CD14-positive monocyte (primary cell): Measurements from ENCODE around the gene IRAK1. TPM values are rescaled to one million over a fixed set of nuclear protein-coding genes. Genes with fewer than 3 reads are reported as not detected.

Source experiments
- DNase-seq, 3 donors: peaks; one replicate each; pipeline ENCODE4 v3.0.0-alpha.2; 2011 to 2022
- H2AFZ ChIP-seq: 2 replicates; pipeline ENCODE4 v1.6.0; 2012; ENCODE audit warnings: mild to moderate bottlenecking, low read depth, low read length, inconsistent platforms; ENCODE audit not compliant: insufficient read depth, poor library complexity, severe bottlenecking
- H3K27ac ChIP-seq, 2 donors: 1 replicate in 1 of 2; 2 replicates in 1 of 2; pipeline ENCODE4 v1.5.1; 2012 to 2013; ENCODE audit warnings: low read length in 2 of 2, control low read depth in 1 of 2, inconsistent platforms in 1 of 2, low read depth in 1 of 2, mild to moderate bottlenecking in 1 of 2
- H3K27me3 ChIP-seq, 2 donors: one replicate each; pipeline versions ENCODE4 v1.6.0 to v1.6.1; 2011 to 2013; ENCODE audit warnings: low read length in 2 of 2; ENCODE audit not compliant: control insufficient read depth in 2 of 2, insufficient read depth in 2 of 2
- H3K36me3 ChIP-seq, 2 donors: replicated peaks in 1 of 2; 1 replicate in 1 of 2; 2 replicates in 1 of 2; pipeline versions ENCODE4 v1.5.1 to v1.6.1; 2012 to 2013; ENCODE audit warnings: low read length in 2 of 2, control low read depth in 1 of 2, inconsistent platforms in 1 of 2, mild to moderate bottlenecking in 1 of 2; ENCODE audit not compliant: insufficient read depth in 2 of 2, control insufficient read depth in 1 of 2
- H3K4me1 ChIP-seq, 2 donors: 1 replicate in 1 of 2; 2 replicates in 1 of 2; pipeline versions ENCODE4 v1.5.1 to v1.6.1; 2012 to 2013; ENCODE audit warnings: low read length in 2 of 2, control low read depth in 1 of 2, inconsistent platforms in 1 of 2, mild to moderate bottlenecking in 1 of 2, moderate library complexity in 1 of 2; ENCODE audit not compliant: insufficient read depth in 2 of 2, control insufficient read depth in 1 of 2
- H3K4me2 ChIP-seq: replicated peaks from 2 replicates; pipeline ENCODE3; 2012; ENCODE audit warnings: low read length, moderate library complexity, mild to moderate bottlenecking; ENCODE audit not compliant: poor library complexity, severe bottlenecking; ENCODE audit errors: extremely low read depth
- H3K4me3 ChIP-seq, 3 experiments: fragments of 200-600 bp in 1 of 3; sonication (generic) in 1 of 3; replicated peaks in 1 of 3; 1 replicate in 2 of 3; 2 replicates in 1 of 3; pipeline ENCODE4 v1.5.1; 2011 to 2013; ENCODE audit warnings: low read length in 3 of 3, mild to moderate bottlenecking in 3 of 3, control low read depth in 2 of 3, low read depth in 2 of 3, inconsistent platforms in 1 of 3, moderate library complexity in 1 of 3
- H3K79me2 ChIP-seq: 2 replicates; pipeline ENCODE4 v1.6.0; 2012; ENCODE audit warnings: mild to moderate bottlenecking, control low read depth, inconsistent platforms, low read length, moderate library complexity; ENCODE audit not compliant: insufficient read depth
- H3K9ac ChIP-seq: 2 replicates; pipeline ENCODE4 v1.6.0; 2017; ENCODE audit warnings: low read length, mild to moderate bottlenecking; ENCODE audit not compliant: insufficient read depth, poor library complexity, severe bottlenecking
- H3K9me3 ChIP-seq, 2 donors: replicated peaks in 1 of 2; 1 replicate in 1 of 2; 2 replicates in 1 of 2; pipeline versions ENCODE4 v1.5.1 to v1.6.1; 2012 to 2013; ENCODE audit warnings: low read length in 2 of 2, control low read depth in 1 of 2; ENCODE audit not compliant: control insufficient read depth in 1 of 2, insufficient read depth in 1 of 2
- H4K20me1 ChIP-seq: 2 replicates; pipeline ENCODE4 v1.6.0; 2012; ENCODE audit warnings: mild to moderate bottlenecking, low read length, control low read depth, moderate library complexity; ENCODE audit not compliant: insufficient read depth
- H3K27ac Mint-ChIP-seq, 7 donors: one replicate each; pipeline ENCODE4 v1.8.0; 2020; ENCODE audit warnings: mild to moderate bottlenecking in 7 of 7, mixed read lengths in 7 of 7, moderate library complexity in 6 of 7, inconsistent platforms in 2 of 7
- H3K27me3 Mint-ChIP-seq, 3 donors: one replicate each; pipeline ENCODE4 v1.8.0; 2021 to 2022; ENCODE audit warnings: low read depth in 3 of 3, mild to moderate bottlenecking in 3 of 3, mixed read lengths in 3 of 3, moderate library complexity in 3 of 3, inconsistent platforms in 1 of 3
- H3K36me3 Mint-ChIP-seq, 2 donors: one replicate each; pipeline ENCODE4 v1.8.0; 2020; ENCODE audit warnings: mixed read lengths in 2 of 2, inconsistent platforms in 1 of 2, mild to moderate bottlenecking in 1 of 2
- H3K4me1 Mint-ChIP-seq: one replicate; pipeline ENCODE4 v1.8.0; 2020; ENCODE audit warnings: mild to moderate bottlenecking, mixed read lengths
- H3K4me3 Mint-ChIP-seq, 2 donors: one replicate each; pipeline ENCODE4 v1.8.0; 2020; ENCODE audit warnings: mild to moderate bottlenecking in 2 of 2, mixed read lengths in 2 of 2, moderate library complexity in 1 of 2
- H3K9me3 Mint-ChIP-seq, 7 donors: one replicate each; pipeline ENCODE4 v1.8.0; 2020 to 2022; ENCODE audit warnings: mixed read lengths in 7 of 7, mild to moderate bottlenecking in 6 of 7, moderate library complexity in 6 of 7, inconsistent platforms in 2 of 7
- WGBS: methylation state at CpG from one replicate; pipeline ENCODE4 v1.1.5; 2013; ENCODE audit warnings: missing lambda C conversion rate; ENCODE audit not compliant: insufficient coverage; 5-methylcytosine and 5-hydroxymethylcytosine counted together
- intact Hi-C, 2 donors: fragments of 100-400 bp; cut with micrococcal nuclease; formaldehyde crosslinking; loops; one replicate each; pipeline versions ENCODE4 v1.15.0 to v1.15.1; 2023
- polyA plus RNA-seq, 3 donors: library from polyadenylated mRNA; depleted of rRNA in 1 of 3; unstranded in 2 of 3; stranded (reverse) in 1 of 3; fragments of 300-500 nt in 2 of 3; fragments of >200 nt in 1 of 3; fragmentation: Illumina TruSeq in 2 of 3; gene quantifications; 1 replicate in 2 of 3; 2 replicates in 1 of 3; pipeline ENCODE4 v1.2.3, GENCODE V29; 2012 to 2021
- TF ChIP-seq, protein P1 (sequence below): fragments of 200-600 bp; IDR thresholded peaks from one replicate; pipeline ENCODE4 v1.8.0; 2022; ENCODE audit warnings: antibody characterized with exemption, mild to moderate bottlenecking

IRAK1 gene
- polyA plus RNA-seq, 3 donors: 47.8 to 109 (median 49.5) TPM

DNA sequence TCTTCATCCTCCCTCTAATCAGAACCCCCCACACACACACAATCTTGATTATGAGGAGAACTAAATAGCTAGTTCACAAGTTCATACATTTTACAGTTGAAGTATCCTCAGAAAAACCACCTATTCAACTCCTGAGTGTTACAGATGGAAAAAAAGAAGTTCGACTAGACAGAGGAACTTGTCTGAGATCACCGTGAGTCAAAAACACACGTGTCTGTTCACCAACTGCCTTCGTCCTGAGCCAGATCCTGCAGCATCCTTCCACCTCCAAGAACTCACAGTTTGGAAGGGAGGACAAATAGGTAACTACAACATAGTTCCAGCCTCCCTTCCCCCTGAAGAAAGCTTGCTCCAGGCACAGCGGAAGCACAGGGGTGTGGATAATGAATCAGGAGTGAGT is 19.0 kb upstream of the IRAK1 start:
- Histone ChIP-seq H3K36me3 (peaks cover 7 to 18% of the 10 kb centered on the region in 2 donors), H2AFZ (no peak overlapping the region), H3K27ac (peak overlapping the region in 1 of 2 donors; percentile 84), H3K79me2 (peaks cover 59% of the 10 kb centered on the region), H4K20me1 (peaks cover 45% of the 10 kb centered on the region), H3K9me3 (no peaks in the 10 kb centered on the region), H3K27me3 (peaks cover 0 to 17% of the 10 kb centered on the region in 2 donors), H3K4me1 (peaks cover 31 to 35% of the 10 kb centered on the region in 2 donors), H3K4me3 (no peak overlapping the region), H3K9ac (no peak overlapping the region), H3K4me2 (no peak overlapping the region)
- intact Hi-C loops: no loop called here
- WGBS: no CpG with 5 or more reads among the region's 5 CpGs
- Mint-ChIP-seq H3K27ac (peak overlapping the region; percentile 9 to 99 (median 89)), H3K9me3 (peaks cover 0 to 2% (median 0%) of the 10 kb centered on the region in 7 donors), H3K36me3 (peaks cover 25 to 35% of the 10 kb centered on the region in 2 donors), H3K27me3 (peaks cover 0 to 35% (median 0%) of the 10 kb centered on the region in 3 donors), H3K4me1 (peaks cover 46% of the 10 kb centered on the region), H3K4me3 (peak overlapping the region in 1 of 2 donors; percentile 24)
- DNase-seq: peak in 2 of 3 donors; percentile 43 to 51
- TF ChIP-seq, protein P1, sequence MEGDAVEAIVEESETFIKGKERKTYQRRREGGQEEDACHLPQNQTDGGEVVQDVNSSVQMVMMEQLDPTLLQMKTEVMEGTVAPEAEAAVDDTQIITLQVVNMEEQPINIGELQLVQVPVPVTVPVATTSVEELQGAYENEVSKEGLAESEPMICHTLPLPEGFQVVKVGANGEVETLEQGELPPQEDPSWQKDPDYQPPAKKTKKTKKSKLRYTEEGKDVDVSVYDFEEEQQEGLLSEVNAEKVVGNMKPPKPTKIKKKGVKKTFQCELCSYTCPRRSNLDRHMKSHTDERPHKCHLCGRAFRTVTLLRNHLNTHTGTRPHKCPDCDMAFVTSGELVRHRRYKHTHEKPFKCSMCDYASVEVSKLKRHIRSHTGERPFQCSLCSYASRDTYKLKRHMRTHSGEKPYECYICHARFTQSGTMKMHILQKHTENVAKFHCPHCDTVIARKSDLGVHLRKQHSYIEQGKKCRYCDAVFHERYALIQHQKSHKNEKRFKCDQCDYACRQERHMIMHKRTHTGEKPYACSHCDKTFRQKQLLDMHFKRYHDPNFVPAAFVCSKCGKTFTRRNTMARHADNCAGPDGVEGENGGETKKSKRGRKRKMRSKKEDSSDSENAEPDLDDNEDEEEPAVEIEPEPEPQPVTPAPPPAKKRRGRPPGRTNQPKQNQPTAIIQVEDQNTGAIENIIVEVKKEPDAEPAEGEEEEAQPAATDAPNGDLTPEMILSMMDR: no peak

DNA sequence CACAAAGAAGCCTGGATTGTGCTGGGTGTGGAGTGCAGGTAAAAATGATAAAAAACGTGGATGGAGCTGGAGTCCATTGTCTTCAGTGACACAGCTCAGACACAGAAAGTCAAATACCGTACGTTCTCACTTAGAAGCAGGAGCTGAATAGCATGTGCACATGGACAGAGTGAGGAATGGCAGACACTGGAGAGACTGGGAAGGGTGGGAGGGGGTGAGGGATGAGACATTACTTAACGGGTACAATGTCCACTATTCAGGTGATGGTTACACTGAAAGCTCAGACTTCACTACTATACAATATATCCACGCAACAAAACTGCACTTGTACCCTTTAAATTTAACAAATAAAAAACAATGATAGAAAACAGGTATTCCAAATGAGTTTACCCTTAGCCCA is 18.1 kb upstream of the IRAK1 start:
- Histone ChIP-seq H3K4me1 (peaks cover 28 to 30% of the 10 kb centered on the region in 2 donors), H3K79me2 (peaks cover 63% of the 10 kb centered on the region), H3K36me3 (peaks cover 7 to 27% of the 10 kb centered on the region in 2 donors), H3K9ac (no peak overlapping the region), H3K4me3 (no peak overlapping the region), H3K27ac (no peak overlapping the region), H3K27me3 (peaks cover 0 to 14% of the 10 kb centered on the region in 2 donors), H3K9me3 (no peaks in the 10 kb centered on the region), H4K20me1 (peaks cover 50% of the 10 kb centered on the region), H3K4me2 (no peak overlapping the region), H2AFZ (no peak overlapping the region)
- H3K9me3 Mint-ChIP-seq: peaks cover 0 to 4% (median 0%) of the 10 kb centered on the region in 7 donors
- H3K27ac Mint-ChIP-seq: peak overlapping the region in 3 of 7 donors; percentile 46 to 95 (median 52)
- intact Hi-C loops: no loop called here
- H3K4me1 Mint-ChIP-seq: peaks cover 40% of the 10 kb centered on the region
- TF ChIP-seq, protein P1: no peak
- H3K27me3 Mint-ChIP-seq: peaks cover 0 to 40% (median 0%) of the 10 kb centered on the region in 3 donors
- no peak for DNase-seq
- 100% methylated on average over 1 of the region's 5 CpGs for WGBS
- no peak overlapping the region for H3K4me3 Mint-ChIP-seq
- H3K36me3 Mint-ChIP-seq: peaks cover 27 to 43% of the 10 kb centered on the region in 2 donors
